H1 (cell line): ENCODE measurements around the gene NCAPD3.

Experiments used
- CTCF ChIP-seq, 3 experiments: IDR thresholded peaks; 1 replicate in 2 of 3; 2 replicates in 1 of 3; pipeline versions ENCODE4 v1.5.1 to v1.6.1; 2011; ENCODE audit warnings: low read length in 3 of 3, mild to moderate bottlenecking in 3 of 3, inconsistent platforms in 2 of 3, low read depth in 1 of 3, moderate library complexity in 1 of 3; ENCODE audit not compliant: insufficient read depth in 1 of 3; ENCODE audit errors: control extremely low read depth in 1 of 3
- EZH2 ChIP-seq: fragments of 200-600 bp; sonication (generic); IDR thresholded peaks from 2 replicates; pipeline ENCODE4 v1.7.1; 2012; ENCODE audit warnings: low read depth, mild to moderate bottlenecking, moderate library complexity, low read length, inconsistent platforms; ENCODE audit not compliant: severe bottlenecking
- KDM4A ChIP-seq: IDR thresholded peaks from one replicate; pipeline ENCODE4 v1.7.1; 2012; ENCODE audit warnings: low read depth, mild to moderate bottlenecking, moderate library complexity, low read length, inconsistent platforms; ENCODE audit not compliant: severe bottlenecking
- POLR2A ChIP-seq, 2 experiments: IDR thresholded peaks; 1 replicate in 1 of 2; 2 replicates in 1 of 2; pipeline ENCODE4 v1.6.1; 2011; ENCODE audit warnings: low read depth in 2 of 2, low read length in 2 of 2, mild to moderate bottlenecking in 2 of 2; ENCODE audit errors: control extremely low read depth in 1 of 2
- POLR2AphosphoS5 ChIP-seq: IDR thresholded peaks from 2 replicates; pipeline ENCODE4 v1.6.1; 2011; ENCODE audit warnings: low read depth, low read length
- RFX5 ChIP-seq: IDR thresholded peaks from 2 replicates; pipeline ENCODE4 v1.6.1; 2011; ENCODE audit warnings: low read depth, low read length, improper control_type of control experiment, borderline replicate concordance
- RNF2 ChIP-seq: fragments of 200-900, 300-1000 bp; sonication (generic); IDR thresholded peaks from 2 replicates; pipeline ENCODE4 v1.7.1; 2016; ENCODE audit warnings: borderline replicate concordance, low read depth, mild to moderate bottlenecking, antibody characterized with exemption, low read length; ENCODE audit not compliant: poor library complexity, severe bottlenecking; ENCODE audit errors: missing control alignments
- SIN3A ChIP-seq, 2 experiments: IDR thresholded peaks in 1 of 2; conservative IDR thresholded peaks in 1 of 2; 2 replicates each; pipeline ENCODE4 v1.6.1; 2011 to 2012; ENCODE audit warnings: low read length in 2 of 2, improper control_type of control experiment in 1 of 2, low read depth in 1 of 2, mild to moderate bottlenecking in 1 of 2
- TAF1 ChIP-seq: IDR thresholded peaks from 2 replicates; pipeline ENCODE4 v1.6.1; 2011; ENCODE audit warnings: mild to moderate bottlenecking, low read depth, low read length
- TCF12 ChIP-seq: IDR thresholded peaks from 2 replicates; pipeline ENCODE4 v1.6.1; 2011; ENCODE audit warnings: low read depth, mild to moderate bottlenecking, low read length

- TF ChIP-seq CTCF (IDR thresholded peaks at IDR 0.05; ENCODE audit: control extremely low read depth in 1 of 3, insufficient read depth in 1 of 3, low read depth in 1 of 3, low read length in 3 of 3) (no peak), EZH2 (no peak), TAF1 (no peak), TCF12 (no peak), RNF2 (no peak), POLR2A (IDR thresholded peaks at IDR 0.05; ENCODE audit: control extremely low read depth in 1 of 2, low read depth in 2 of 2, low read length in 2 of 2) (no peak), POLR2AphosphoS5 (no peak), SIN3A (conservative IDR thresholded peaks at IDR 0.05 in 1 of 2, IDR thresholded peaks at IDR 0.05 in 1 of 2; ENCODE audit: low read depth in 1 of 2, low read length in 2 of 2) (no peak), RFX5 (no peak), KDM4A (no peak)
Measured at GRCh38 chr11:134154441-134154840, 69.3 kb downstream of the NCAPD3 start.
